Fibroblast of the conjunctiva (primary cell): ENCODE results near the gene SSR1.
"Not testable (repeated sequence)": the region's sequence is repeated elsewhere in the genome, so short reads cannot be mapped to it uniquely, and the experiment has no call there.

ENCODE experiments used
- DNase-seq: peaks from one replicate; pipeline ENCODE4 v3.0.0-alpha.2; 2010; ENCODE audit warnings: low read depth

The SSR1 gene

DNA sequence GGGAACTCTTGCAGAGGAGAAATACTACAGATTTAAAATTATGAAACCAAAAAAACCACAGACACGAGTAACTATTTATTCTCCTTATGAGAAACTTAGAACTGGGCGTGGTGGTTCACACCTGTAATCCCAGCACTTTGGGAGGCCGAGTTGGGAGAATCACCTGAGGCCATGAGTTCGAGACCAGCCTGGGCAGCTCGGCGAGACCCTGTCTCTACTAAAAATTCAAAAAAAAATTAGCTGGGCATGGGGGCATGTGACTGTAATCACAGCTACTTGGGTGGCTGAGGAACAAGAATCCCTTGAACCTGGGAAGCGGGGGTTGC is 36.8 kb downstream of the SSR1 start:
- DNase-seq = no peak

DNA sequence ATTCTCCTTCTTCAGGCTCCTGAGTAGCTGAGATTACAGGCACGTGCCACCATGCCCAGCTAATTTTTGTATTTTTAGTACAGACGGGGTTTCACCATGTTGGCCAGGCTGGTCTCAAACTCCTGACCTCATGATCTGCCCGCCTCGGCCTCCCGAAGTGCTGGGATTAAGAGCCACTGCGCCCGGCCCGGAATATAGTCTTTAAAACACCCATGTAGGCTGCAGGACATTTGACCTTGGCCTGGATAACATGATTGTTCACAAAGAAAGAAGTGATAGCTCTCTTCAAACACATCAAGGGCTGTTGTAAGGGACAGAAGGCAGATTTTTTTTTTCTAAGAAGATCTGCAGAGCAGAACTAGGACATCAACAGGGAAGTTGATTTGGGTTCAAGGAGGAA is 38.5 kb downstream of the SSR1 start:
- DNase-seq = not testable (repeated sequence)

DNA sequence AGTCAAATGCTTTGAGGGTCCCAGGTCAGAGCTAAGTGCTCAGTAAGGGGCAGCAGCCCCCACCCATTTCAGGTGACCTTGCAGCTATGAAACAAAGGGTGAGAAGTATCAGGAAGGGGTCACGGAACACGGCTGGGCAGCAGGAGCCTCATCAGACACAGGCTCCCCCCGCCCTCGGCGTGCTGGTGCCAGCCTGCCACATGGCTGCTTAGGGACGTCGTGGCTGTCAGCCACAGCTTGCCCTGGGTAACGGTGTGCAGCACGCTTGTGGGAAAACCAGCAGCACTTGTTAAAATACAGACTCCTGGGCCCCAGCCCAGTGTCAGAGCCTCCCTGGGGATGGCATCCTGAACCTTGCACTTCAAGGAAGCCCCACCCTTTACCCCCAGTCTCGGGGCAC is 39.3 kb downstream of the SSR1 start:
- no peak for DNase-seq

DNA sequence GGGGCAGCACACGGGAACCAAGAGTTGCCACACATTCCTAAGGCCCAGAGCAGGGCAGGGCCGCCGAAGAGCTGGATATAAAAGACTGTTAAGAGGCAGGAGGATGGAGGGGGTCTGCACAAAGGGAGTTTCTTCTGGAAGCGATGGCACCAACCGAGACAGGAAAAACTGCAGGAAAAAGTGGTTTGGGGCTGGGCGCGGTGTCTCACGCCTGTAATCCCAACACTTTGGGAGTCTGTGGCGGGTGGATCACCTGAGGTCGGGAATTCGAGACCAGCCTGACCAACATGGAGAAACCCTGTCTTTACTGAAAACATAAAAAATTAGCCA is 41.8 kb downstream of the SSR1 start:
- no peak for DNase-seq

DNA sequence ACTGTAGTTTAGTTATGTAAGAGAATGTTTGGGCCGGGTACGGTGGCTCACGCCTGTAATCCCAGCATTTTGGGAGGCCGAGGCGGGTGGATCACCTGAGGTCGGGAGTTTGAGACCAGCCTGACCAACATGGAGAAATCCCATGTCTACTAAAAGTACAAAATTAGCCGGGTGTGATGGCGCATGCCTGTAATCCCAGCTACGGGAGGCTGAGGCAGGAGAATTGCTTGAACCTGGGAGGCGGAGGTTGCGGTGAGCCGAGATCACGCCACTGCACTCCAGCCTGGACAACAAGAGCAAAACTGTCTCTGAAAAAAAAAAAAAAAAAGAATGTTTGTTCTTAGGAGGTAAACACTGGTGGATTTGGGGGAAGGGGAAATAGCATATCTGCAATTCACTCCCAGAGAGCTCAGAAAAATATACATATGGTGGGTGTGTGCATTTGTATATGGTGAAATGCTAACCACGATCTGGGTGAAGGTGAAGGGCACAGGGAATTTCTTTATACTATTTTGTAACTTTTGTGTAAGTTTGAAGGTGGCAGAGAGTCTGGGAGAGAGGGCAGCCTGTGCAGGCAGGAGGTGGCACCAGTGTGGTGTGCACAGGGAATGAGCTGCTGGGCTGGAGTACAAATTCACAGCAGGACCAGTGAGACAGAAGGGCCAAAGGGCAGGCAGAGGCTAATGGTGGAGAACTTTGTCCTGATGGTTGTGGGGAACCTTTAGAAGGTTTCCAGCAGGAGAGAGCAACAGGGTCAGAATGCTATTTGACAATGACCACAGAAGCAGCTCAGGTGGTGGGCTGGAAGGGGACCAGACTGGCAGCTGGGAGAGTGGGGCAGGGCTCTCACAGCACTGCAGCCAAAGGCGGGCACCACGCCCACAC is 42.4 kb downstream of the SSR1 start:
- DNase-seq = no peak

DNA sequence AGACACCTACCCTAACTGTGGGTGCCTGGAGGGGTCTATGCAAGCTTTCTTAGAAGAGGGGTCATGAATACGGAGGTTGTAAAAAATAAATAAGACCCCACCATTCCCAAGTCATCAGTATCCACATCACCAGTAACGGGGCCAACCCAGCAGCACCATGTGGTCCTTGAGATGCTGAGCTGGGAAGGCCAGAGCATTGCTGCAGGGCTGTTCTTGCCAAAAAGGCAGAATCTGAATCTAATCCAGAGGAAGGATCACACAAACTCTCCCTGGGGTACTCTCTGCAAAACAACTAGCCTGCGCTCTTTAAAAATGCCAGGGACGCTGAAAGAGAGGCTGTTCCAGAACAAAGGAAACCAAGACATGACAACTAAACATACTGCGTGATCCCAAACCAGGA is 43.2 kb downstream of the SSR1 start:
- DNase-seq = no peak

DNA sequence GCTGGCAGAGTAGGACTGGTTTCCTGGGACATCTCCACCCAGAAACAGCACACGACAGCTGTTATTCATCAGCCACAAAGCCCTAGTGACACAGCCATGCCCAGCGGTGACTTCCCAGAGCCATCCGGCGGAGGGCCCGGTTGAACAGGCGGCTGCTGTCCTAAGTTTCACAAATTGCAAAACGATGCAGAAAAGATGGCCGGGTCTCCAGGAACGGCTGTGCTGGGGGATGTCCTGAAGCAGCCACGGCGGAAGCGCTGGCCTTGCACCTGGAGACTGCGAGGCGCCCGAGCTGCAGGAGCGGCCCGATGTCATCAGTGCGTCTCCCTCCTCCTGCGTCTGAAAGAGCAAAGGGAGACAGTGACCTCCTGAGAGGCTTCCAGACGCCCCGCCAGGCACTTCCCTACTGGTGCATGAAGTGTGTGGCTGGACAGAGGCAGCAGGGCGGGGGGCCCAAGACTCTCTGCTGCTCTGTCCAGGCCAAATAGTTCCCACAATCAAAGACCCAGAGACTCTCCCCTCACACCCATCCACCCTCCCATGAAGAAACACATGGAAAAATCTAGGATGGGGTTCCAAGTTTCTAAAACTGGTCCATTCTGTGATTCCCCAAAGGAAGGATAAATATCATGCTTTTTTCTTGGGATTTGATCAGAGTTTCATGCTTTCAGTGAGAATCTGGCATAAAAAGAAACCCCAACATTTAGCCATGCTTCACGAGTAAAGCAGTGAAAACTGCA is 44.0 kb downstream of the SSR1 start:
- DNase-seq = no peak

DNA sequence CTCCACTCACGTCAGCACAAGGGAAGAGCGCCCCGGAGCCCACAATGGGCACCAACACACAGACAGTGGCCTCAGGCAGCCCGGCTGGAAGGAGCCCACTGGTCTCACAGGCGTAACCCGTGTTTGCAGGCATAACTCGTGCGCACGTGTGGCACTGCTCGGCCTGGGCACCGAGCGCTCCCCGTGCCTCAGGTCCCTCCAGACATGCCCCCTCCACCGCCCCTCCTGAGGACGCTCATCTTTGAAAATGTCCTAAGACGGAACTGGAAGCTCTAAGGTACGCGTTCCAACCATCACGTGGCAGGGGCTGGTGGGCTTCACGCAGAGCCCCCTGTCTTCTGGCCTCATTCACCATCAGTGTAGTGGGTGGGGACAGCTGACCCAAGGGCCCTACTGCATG is 44.6 kb downstream of the SSR1 start:
- DNase-seq = no peak

DNA sequence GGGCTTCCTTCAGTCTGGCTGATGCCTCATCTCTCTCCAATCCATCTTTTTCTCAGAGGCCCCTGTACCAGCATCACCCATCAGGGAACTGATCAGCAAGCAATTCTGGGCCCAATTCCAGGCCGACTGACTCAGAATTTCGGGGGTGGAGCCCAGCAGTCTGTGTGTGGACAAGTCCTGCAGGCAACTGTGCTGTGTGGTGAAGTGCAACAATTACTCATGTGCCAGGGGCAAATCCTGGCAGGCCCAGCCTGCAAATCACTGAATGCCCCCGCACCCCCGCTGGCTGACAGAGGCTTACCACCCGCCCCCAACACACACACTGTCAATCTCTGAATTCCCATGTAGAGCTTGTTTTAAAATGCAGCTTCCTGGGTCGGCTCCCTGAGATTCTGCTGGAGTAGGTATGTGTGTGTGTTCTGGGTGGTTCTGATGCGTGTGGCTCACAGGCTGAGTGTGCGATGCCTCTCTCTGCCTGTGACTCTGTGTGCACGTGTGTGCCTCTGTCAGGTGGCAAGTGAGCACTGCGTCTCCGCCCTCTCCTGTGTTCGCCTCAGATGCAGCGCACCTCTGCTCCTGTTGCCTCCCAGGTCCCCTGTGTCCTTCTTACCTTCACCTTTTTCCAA is 45.4 kb downstream of the SSR1 start:
- DNase-seq = peak; percentile 83

DNA sequence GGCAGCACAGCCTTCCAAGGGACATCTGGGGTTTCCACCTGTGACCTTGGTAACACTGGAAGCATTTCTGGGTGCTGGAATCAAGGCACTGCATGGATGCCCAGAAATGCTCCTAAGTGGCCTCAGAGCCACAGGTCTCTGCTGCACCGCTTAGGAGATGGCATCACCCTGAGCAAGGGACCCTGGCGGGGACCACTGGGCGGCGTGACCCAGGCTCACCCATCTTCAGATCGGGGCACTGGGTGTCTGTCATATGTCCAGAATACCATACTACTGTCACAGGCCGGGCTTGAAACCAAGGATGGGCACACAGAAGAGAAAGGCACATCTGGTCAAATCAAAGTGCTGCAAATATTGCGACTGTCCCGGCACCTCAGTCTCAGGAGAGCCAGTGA is 45.9 kb downstream of the SSR1 start:
- no peak for DNase-seq

DNA sequence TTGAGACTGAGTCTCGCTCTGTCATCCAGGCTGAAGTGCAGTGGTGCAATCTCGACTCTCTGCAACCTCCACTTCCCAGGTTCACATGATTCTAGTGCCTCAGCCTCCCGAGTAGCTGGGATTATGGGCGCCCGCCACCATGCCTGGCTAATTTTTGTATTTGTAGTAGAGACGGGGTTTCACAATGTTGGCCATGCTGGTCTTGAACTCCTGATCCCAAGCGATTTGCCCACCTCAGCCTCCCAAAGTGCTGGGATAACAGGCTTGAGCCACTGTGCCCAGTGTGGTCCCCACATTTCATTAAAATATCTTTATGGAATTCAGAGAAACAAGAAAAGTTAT is 47.6 kb downstream of the SSR1 start:
- DNase-seq = not testable (repeated sequence)

DNA sequence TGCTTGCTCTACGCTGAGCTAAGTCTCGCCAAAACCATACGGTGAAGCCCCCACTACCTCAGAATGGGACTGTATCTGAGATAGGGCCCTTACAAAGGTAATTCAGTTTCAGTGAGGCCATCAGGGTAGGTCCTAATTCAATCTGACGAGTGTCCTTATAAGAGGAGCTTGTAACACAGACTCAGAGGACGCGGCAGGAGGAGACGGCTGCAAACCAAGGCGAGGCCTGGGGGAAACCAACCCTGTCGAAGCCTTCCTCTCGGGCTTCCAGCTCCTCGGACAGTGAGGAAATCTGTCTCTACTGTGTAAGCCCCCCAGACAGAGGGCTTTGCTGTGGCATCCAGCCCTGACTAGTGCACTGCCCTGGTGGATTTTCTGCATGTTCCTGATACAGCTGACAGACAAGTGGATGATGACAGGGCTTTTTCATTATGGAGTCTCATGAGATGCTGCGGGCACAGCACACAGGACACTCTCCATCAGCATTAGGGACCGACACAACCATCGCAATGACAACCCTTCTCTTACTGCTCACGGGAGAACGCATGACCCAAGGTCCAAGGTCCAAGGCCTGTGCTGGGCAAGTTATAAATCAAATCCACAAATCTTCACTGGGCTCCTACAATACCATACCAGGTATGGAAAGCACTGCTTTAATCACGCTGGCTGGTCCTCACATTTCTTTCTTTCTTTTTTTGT is 48.2 kb downstream of the SSR1 start:
- no peak for DNase-seq

DNA sequence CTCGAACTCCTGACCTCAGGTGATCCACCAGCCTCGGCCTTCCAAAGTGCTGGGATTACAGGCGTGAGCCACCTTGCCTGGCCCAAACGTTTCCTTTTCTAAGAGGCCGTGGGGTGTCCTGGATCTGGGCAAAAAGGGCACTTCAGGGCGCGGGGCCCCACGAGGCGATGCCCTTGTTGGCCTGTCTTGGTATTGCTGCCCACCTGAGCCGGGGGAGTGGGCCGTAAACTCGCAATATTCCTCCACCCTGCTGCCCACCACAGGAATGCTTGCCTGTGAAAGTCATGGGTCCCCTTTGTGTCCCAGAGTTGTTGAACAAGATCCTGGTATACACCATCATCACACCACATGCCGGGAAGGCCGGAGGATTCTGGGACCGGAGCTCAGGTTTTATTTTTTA is 49.0 kb downstream of the SSR1 start:
- DNase-seq = no peak

DNA sequence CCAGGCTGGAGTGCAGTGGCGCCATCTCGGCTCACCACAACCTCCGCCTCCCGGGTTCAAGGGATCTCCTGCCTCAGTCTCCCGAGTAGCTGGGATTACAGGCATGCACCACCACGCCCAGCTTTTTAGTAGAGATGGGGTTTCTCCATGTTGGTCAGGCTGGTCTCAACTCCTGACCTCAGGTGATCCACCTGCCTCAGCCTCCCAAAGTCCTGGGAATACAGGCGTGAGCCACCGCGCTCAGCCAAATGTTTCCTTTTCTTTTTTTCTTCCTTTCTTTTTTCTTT is 49.5 kb downstream of the SSR1 start:
- not testable (repeated sequence) for DNase-seq

DNA sequence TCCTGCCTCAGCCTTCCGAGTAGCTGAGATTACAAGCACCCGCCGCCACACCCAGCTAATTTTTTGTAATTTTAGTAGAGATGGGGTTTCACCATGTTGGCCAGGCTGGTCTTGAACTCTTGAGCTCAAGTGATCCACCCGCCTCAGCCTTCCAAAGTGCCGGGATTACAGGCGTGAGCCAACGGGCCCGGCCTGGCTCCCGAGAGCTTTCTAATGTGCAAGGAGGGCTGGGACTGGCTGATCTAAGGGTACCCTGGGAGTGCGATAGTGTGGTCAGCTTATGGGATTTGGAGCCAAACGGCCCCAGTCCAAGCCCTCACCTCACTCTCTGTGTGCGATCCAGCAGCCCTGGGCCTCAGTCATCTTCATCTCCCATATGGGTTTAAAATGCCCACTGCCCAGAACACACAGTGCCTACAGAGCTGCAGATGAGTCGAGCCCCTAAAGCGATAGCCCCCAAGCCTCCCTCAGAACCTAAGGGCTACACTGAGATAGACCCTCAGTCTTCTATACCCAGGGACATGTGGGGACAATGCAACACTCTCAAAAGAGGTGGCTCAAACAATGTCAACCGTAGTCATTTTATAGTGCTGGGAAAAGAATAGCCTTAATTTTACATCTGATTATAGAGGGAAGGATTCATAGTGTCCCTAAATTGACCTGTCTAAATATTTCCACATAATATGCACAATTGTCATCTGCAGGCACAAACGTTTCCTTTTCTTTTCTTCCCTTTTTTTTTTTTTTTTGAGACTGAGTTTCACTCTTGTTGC is 50.1 kb downstream of the SSR1 start:
- no peak for DNase-seq

DNA sequence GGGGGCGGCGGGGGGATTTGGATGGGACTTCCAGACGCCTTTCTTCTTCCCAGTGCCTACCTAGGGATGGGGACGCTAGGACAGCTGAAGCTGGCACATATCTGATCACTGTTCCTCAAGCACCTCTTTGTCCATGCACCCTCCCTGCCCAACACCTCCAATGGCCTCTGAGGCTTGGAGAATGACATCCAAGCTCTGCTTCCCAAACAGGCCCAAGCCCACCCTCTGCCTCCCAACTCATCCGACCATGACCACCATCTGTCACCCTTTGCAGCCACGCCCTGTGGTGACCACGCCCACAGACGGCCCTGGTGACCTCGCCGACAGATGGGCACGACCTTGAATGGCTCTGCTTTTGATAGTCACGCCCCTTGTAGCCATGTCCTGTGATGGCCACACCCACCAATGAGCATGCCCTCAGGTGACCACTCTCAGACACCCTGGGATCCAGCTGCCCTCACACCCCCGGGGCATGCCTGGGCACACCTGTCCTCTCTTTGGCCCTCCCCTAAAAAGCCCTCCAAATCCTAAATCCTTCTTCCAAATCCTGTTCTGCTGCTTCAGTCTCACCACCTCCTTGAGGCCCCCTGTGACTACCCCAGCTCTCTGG is 51.0 kb downstream of the SSR1 start:
- DNase-seq = no peak

DNA sequence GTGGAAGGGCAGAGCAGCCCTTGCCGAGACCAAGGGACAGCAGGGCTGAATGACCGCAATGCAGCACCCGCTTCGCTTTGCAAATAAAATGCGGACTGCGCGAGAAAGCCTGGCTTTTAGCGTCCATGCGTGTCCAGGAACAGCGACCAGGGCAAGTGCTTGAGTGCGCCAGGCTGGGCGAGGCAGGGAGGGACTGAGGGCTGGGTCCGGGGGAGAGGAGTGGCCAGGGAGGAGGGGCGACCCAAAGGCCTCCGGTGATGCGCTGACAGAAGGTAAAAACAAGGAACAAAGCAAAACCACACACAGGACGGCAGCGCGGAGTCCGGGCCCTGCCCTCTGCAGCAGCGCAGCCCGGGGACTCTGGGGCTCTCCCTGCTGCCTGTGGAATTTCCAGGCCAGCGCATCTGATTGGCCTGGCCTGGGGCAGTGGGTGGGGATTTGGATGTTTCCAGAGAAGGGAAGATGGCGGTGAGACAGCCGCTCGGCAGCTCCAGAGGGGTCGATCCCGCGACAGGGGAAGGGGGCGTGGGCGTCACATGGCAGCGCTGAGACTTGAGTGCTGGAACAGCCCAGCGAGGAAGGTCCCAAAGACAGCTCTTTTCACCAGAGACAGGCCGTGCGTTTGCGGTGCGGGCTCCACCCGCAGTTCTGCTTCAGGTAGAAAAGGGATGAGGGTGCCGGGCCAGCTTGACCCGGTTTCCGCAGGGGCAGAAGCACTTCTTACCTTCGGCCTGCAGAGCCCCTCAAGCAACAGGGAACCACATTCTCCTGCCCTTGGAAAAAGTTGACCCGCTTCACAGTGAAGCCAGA is 51.8 kb downstream of the SSR1 start:
- peak; percentile 70 for DNase-seq

DNA sequence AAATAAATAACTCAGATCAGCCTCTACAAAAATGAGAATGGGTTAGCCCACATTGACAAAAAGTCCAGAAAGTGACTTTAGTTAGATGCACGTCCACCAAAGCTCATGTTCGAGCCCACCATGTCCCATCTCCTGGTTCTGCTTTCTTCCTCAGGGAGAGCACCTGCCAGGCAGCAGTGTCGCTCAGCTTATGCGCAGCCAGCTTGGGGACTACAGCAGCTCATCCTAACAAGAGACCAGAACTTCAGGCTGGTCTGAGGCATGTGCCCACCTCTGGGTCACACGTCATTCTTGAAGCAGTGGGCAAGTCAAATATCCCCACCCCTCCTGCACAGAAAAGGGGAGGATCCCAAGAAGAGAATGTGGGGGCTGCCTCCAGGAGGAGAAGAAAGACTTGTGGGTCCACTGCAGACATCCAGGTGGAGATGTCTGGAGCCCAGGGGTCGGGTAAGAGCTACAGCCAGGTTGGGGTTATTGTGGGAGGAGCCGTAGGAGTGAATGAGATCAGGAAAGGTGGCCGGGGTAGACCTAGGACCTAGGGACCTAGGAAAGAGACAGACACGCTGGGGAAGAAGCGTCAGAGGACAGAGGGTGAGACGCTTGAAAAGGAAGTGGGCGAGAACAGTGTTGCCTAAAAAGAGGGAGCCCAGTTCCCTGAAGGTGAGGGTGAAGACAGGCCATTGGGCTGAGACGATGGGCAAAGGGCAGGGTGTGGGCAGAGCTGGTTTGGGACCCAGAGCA is 52.5 kb downstream of the SSR1 start:
- DNase-seq = no peak

DNA sequence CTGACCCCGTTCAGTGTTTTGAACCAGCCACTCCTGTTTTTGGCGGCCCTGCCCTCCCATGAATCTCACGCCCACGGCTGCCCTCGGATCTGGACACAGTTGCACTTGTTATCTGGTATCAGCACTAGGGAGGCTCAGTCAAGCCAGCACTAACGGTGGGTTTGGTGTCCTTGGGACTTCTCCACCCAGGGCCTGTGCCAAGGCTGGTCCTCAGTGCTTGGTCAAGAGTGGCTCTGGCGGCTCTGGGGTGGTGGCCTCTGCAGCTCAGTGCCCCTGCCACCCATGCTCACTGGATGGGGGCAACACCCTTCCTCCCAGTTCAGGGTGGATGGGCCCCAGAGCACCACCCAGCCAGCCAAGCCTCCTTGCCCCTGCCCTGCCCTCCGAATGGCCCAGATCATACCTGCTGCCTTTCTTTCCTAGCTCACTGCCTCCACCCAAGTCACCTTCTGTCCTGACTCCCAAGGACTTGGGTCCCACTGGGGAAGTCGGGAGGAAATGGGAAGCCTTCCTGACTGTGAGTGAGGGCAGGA is 54.7 kb downstream of the SSR1 start:
- DNase-seq = no peak
